Cortex of kidney (tissue), 1 donor: Measurements from ENCODE around the gene OR10G8.
"Not testable (repeated sequence)": the region's sequence is repeated elsewhere in the genome, so short reads cannot be mapped to it uniquely, and the experiment has no call there.

Experiments used
- DNase-seq: peaks from one replicate; lab custom pipeline; 2025; lab: John Stamatoyannopoulos, UW

Gene OR10G8, protein sequence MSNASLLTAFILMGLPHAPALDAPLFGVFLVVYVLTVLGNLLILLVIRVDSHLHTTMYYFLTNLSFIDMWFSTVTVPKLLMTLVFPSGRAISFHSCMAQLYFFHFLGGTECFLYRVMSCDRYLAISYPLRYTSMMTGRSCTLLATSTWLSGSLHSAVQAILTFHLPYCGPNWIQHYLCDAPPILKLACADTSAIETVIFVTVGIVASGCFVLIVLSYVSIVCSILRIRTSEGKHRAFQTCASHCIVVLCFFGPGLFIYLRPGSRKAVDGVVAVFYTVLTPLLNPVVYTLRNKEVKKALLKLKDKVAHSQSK

DNA sequence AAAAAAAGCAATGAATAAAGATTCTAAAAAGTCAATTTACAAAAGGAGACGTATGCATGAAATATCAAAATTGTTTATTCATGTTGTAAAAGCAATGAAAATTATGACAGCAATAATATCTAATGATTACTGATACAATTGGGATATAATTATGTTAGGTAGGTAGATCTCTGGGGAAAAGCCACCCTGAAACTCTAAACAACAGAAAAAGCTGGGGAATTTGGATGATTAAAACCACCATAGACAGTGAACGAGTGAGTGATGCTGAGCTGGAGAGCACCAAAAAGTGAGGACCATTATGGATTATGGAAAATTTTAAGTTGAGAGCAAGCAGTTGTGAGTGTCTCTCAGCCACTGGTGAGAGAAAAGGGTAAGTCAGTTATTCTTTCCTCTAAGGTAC is at the start of gene OR10G8:
Gene OR10G8, plus strand, starts transcription at position 301 of the 400 bp plus-strand sequence. CDS start 2,825 bp downstream, outside the sequence.
- DNase-seq: no peak

DNA sequence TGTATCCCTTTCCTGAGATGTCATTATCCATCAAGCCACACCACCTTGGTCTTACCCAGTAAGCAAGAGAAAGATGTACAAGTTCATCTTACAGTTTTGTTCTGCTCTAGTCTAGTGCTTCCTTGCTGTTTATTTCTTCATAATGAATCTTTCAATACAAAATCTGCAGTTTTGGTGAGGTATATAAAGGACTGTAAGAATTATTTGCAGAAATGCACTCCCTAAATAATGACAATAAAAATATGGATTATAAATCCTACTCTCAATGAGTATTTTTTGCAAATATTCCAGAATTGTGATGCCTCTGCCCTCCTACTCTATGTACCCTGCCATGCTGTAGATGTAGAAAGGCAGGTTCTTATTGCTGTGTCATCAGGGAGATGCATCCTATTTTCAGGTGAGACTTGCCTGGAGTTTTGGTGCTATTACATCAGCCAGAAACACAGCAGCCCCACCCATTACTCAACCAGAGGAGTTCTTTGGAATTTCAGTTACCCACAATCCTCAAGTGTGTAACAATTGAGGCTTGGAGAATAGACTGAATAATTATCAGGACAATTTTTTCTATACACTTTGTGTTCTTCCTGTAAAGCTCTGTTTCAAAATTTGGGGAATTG is 48.8 kb upstream of the OR10G8 start, which contains the start of gene OR10S1:
Gene OR10S1, minus strand, starts transcription at position 51 of the 617 bp plus-strand sequence. CDS start 117 bp downstream, outside the sequence.
- no peak for DNase-seq

DNA sequence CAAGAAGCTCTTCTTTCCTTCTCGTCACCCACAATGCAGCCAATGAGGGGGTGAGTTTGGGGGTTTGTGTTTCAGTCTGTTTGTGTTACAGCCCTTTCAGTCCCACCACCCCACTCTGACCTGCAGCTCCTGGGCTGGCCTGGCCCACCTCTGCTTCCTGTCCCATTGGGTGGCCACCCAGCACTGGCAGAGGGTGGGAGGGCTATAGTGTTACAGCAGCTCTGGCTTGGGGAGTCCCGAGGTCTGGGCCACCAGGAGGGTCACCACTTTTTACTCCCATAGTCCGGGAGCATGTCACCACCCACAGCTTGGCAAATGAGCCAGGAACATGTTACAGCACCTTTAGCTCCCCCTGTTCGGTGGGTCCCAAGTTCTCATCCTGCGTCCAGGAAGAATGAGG is 47.3 kb upstream of the OR10G8 start:
- no peak for DNase-seq

DNA sequence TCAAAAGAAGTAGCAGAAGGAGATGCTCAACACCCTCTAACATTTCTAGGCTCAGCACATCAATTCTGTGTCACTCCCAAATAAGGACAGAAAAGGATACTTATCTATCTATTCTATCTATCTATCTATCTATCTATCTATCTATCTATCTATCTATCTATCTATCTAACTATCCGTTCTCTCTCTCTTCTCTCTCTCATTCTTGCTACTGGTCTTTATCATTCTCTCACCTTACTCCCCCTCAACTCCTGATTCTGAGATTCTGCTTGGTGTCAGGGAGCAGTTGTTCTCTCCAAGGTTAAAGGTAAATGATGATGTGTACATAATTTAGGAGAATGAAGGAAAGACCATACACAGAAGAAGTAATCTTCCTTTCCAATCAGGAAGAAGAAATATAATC is 31.5 kb upstream of the OR10G8 start, which contains the start of gene OR10G6:
Gene OR10G6, minus strand, starts transcription at position 43 of the 400 bp plus-strand sequence. Its CDS starts 0 bp downstream, at position 43.
- no peak for DNase-seq

DNA sequence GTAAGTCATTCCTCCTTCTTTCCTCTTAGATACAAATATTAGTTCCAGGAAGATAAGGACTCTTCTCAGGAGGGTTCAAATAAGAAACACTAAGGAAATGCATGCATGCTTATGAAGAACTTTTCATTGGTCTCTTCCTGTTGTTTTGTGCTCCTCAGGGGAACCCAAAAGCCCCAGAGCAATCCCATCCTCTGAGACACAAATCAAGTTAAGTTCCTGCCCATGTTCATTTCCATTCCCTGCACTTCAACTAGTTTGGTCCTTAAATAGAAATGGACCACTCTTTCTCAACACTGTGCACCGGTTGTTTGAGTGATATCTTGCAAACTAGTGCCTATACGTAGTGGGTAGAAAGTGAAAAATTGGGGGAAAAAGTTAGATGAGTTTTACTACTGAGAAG is 13.9 kb upstream of the OR10G8 start, which contains the start of gene OR10G4:
Gene OR10G4, plus strand, starts transcription at position 301 of the 400 bp plus-strand sequence. CDS start 2,578 bp downstream, outside the sequence.
- DNase-seq: no peak

DNA sequence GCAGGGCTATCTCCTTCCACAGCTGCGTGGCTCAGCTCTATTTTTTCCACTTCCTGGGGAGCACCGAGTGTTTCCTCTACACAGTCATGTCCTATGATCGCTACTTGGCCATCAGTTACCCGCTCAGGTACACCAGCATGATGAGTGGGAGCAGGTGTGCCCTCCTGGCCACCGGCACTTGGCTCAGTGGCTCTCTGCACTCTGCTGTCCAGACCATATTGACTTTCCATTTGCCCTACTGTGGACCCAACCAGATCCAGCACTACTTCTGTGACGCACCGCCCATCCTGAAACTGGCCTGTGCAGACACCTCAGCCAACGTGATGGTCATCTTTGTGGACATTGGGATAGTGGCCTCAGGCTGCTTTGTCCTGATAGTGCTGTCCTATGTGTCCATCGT is 10.8 kb upstream of the OR10G8 start:
- not testable (repeated sequence) for DNase-seq

DNA sequence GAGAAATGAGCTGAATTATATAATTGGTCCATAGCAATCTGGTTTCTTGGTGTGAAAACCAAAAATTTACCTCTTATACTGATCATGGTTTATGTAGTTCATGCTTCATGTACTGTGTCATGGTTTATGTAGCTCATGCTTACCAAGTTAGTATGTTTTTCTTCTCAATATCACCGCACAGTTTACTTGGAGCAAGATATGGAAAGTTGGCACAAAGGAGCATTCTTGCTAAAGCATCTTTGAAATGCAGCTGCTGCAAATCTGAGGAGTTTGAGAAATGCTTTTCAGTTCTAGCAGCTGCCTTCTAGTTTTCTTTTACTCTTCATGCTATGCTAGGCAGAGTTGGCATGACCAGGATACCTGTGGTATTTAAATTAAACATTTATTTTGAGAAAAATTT is 10.1 kb downstream of the OR10G8 start:
- no peak for DNase-seq

DNA sequence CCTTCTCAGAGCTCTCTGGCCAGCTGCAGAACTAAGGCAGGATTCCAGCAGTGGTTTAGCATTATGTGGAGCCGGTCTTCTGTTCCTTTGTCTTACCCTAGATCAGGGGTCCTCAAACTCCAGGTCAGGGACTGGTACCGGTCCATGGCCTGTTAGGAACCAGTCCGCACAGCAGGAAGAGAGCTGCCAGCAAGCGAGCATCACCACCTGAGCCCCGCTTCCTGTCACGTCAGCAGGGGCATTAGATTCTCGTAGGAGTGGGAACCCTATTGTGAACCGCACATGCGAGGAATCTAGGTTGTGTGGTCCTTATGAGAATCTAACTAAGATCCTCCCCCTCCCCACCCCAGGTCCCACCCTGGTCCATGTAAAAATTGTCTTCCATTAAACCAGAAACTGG is 13.0 kb downstream of the OR10G8 start:
- DNase-seq: no peak

DNA sequence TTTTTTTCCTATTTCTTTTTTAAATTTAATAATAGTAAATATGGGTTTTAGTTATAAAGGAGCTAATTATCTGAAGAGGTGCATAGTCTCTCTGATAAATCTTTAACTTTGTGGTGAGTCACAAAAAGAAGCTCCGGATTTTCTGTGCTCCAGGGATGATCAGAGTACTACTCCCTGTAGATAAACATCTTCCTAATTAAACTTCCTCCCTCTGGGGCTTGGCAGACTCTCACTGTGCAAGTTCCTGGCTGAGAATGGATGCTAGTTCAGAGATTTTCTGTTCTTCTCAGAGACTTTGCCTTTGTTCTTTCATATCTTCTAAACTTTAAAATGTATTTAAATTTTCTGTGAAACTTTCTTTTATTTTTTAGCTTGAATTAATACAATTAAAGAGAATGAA is 14.7 kb downstream of the OR10G8 start, which contains the start of gene OR10G7:
Gene OR10G7, minus strand, starts transcription at position 72 of the 400 bp plus-strand sequence. CDS start 2,324 bp downstream, outside the sequence.
- no peak for DNase-seq

DNA sequence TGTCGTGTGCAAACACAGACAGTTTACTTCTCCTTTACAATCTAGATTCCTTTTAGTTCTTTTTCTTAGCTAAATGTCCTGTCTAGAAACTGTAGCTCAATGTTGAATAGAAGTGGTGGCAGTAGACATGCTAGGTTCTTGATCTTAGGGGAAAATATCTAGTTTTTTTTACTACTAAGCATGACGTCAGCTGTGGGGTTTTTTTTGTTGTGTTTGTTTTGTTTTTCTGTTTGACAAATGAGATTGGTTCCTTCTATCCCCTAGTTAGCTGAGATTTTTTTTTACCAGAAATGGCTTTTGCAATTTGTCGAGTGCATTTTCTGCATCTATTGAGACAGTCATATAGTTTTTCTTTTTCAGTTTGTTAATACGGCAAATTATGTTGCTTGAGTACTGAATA is 16.8 kb downstream of the OR10G8 start:
- DNase-seq: no peak

DNA sequence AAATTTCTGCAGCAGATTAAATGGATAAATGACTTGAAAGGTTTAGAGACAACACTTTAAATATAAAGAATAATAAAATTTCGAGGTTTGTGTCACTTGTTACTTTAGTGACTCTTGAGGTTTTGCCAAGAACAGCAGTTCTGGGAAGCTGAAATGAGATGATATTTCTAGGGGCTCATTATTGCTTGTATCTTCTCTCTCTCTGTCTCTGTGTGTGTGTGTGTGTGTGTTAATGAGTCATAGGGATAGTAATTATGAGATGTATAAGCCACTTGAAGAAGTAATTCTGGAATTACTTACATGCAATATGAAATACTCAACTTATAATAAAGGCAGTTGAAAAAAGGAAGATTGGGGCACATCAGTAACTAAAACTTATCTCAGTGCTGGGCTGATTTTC is 24.1 kb downstream of the OR10G8 start:
- DNase-seq: no peak

DNA sequence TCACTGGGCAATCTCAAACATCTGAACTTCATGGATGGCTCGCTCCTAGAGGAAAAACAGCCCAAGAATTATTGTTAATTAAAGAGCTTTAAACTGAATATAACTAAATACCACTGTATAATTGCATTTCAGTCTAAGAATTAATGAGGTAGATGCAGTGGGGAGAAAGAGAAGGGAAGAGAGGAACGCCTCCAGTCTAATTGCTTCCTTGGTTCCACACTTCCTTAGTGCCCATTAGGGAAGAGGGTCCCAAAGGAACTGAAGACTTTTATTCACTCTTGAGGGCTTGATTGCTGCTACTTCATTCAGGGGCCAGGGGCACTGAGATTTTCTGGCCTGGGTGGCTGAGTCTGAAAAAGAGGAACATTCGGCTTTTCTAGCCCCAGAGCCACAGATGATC is 26.4 kb downstream of the OR10G8 start:
- DNase-seq: no peak

DNA sequence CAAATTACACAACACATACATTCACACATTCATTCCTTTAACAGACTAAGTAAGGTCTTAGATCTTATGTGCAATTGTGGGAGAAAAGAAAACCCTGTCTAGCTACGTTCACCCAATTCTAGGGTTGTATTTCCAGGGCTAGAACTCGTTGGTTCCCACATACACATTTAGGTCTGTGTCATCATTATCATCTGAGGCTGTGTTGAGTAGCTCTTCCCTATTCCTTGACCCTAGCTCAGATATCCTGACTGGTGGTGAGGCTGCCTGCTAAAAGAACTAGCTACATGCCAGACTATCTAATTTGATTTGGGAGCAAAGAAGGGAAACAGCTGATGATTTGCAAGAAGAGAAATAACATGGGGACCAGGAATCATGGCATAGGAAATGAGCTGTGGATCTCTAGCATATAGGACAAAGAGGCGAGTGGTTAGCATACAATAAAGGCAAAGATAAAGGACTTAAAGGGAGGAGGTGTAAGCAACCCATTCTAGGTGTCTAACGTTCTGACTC is 42.1 kb downstream of the OR10G8 start:
- no peak for DNase-seq

DNA sequence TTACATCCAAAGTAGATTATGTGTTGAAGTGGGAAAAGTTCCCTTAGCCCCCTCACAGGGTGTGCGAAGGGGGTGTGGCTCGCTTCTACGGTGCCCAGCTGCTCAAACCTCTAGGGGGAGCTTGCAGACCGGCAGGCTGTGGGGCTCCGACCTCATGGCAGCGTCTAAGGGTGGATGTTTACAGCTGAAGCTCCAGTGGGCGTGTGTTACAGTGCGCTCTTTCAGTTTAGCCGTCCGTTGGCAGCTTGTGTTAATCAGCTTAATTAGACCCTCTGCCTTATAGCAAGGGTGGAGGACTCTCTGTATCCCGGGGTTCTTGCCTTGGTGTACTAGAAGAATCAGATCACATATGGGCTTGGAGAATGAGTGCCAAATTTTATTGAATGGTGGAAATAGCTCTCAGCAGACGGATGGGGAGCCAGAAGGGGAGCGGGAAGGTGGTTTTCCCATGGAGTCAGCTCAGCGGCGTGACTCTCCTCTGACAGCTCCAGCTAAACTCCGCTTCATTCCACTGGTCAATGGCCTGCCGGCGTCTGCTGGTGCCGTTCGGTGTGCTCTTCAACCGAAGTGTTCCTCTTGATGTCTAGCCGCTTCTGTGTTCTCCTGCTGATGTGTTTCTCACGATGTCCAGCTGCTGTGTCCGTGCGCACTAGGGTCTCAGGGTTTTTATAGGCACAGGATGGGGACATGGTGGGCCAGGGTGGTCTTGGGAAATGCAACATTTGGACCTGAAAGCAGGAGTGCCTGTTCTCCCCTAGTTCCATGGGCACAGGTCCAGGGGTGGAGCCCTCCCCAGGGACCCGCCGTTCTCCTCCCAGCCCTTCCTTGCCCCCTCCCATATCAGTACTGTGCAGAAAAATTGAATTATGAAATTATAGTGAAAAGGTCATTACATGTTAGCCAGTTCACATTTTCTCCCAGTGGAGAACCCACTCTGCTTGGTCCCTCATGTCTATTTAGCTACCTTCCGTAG is 43.1 kb downstream of the OR10G8 start:
- no peak for DNase-seq

DNA sequence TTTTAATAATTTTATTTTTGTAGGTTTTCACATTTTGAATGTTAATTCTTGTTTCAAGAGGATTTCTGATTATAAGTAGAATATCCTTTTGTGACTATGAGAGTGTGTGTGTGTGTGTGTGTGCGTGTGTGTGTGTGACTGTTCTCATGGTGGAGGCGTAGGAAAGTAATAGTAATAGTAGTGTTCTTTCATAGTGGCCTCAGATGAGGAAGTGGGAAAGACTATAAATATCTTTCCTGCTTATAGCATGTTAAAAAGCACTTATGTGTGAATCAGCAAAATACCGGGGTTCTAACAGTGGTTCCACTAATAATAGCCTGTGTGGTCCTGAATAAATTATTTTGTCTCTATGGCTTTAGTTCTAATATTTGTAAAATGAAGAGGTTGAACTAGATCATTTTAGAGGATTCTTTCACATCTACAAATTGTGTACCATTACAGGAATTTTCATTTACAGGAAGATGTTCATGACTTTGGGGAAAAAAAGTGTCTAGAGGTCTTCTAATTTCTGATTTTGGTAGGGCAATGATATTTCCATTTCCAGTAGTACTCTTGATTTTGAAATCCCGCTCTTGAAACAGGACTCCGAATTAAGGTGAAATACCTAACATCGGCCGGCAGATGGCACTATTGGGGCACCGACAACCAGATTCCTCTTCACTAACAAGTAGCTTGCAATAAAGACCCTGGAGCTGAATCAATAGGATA is 44.5 kb downstream of the OR10G8 start:
- no peak for DNase-seq

DNA sequence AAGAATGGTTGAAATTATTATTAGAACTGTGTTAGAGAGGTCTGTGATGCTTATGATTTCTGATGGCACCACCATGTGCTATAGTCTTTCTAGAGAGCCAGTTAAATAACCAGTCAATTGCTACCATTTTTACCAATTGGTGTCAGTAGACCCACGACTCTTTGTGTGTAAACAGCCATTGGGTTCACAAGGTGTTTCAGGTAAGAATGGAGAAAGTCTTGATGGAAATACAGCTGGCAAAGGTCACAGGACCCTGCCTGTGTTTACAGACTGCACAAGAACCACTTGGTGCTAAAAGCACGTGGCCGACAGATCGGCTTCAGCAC is 45.0 kb downstream of the OR10G8 start:
- no peak for DNase-seq

DNA sequence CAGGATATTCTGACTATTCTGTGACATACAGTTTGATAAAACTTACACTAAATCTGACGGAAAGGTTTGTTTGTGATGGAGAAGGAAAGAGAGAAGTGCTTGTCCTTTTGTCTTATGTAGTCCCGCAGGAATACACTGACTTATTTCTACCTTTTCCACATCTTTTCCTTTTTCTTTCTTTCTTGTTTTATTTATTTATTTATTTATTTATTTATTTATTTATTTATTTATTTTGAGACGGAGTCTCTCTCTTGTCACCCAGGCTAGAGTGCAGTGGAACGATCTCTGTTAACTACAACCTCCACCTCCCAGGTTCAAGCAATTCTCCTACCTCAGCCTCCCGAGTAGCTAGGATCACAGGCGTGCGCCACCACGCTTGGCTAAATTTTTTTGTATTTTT is 45.5 kb downstream of the OR10G8 start:
- no peak for DNase-seq

DNA sequence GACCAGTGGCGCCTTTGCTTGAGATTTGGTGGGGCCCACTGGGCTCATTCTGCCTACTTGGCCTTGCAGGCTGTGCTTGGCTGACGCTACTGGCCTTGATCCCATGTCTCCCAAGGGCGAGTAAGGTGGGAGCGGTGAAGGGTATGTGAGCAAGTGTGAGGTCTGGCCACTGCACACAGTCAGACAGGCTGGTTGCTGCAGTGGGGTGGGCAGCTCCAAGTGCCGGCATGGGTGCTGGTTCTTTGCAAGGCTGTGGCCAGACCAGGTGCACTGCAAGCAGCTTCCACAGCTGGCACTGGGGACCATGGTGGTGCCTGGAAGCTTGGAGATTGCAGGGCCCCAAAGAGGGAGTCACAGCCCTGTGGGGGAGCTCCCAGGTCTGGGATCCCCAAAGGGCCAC is 48.0 kb downstream of the OR10G8 start:
- DNase-seq: no peak

DNA sequence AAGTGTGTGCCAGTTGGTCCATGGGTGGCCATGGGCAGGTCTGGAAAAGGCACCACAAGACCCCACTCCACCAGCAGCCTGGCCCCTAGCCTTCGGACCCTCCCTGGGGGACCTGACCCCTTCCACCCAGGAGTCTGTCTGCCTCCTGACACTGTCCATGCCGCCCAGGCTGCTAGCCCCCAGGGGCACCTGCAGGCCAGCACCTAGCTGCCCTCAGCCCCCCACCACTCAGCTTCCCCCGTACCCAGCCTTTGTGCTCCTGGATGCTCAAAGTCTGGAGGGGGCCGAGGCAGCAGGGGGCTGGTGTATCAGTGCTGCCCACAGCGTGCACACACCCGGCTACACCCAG is 48.9 kb downstream of the OR10G8 start:
- no peak for DNase-seq

DNA sequence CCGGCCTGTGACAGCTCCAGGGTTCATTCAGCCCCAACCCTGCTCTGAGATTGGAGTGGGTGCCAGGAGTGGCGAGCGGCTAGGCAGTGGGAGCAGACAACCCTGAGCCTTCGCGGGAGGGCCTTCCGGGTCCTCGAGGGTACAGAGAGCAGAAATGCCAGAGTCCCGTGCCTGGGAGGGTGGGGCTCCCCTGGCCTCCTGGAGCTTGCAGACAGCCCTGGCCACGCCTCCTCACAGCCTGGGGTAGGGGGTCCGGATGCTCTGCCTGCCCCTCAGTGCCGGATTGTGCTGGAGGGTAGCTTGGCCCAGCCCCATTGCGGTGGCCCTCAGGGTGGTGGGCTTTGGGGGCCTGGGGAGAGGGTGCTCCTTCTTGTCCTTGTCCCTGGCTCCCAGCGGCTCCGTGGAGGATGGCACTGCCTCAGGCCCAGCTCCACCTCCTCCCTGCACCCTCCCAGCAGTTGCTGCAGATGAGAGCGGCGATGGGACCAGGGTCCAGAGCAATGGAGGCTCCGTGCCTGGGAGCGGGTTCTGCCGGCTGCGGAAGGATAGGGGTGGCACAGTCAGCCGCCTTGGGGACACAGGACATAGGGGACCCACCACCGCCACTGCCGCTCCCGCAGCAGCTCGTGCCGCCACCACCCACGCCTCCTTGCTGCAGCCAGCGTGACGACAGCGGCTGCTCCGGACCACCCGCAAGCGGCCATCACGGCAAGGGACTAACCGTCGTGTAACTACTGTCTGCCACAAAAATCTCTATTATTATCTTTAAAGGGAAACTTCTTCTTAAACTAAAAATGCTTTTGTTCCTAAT is 49.4 kb downstream of the OR10G8 start:
- DNase-seq: no peak

DNA sequence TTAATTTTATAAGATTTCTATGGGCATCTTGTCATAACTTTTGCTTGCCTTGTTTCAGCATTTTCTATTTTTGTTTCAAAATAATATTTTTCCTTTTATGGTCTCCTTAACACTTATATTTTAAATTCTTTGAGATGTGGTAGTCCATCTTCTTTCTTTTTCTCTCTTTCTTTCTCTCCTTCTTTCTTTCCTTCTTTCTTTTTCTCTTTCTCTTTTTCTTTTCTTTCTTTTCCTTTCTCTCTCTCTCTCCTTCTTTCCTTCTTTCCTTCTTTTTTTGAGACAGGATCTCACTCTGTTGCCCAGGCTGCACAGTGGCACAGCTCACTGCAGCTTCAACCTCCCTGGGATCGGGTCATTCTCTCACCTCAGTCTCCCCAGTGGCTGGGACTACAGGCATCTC is 50.7 kb downstream of the OR10G8 start:
- DNase-seq: no peak
